ENCODE measurements around the gene FOXM1.
A peak's percentile ranks its signal among the peaks of the same experiment; 100 is the strongest.

FOXM1 gene

DNA sequence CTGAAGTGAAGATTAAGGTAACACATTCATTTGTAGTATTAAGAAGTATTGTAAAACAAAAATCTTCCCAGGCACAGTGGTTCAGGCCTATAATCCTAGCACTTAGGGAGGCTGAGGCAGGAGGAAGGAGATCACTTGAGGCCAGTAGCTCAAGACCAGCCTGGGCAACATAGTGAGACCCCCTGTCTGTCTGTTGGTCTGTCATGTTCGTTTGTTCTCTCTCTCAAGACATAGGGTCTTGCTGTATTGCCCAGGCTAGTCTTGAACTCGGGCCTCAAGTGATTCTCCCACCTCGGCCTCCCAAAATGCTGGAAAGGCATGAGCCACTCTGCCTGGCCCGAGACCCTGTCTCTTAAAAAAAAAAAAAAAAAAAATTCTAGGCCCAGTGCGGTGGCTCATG lies 20.4 kb upstream of the FOXM1 start:
- TF ChIP-seq ZNF8 (CRISPR knock-in tag; IDR thresholded peaks at IDR 0.05) (no peak), ZFP30 (CRISPR knock-in tag; IDR thresholded peaks at IDR 0.05) (no peak), GLIS3 (CRISPR knock-in tag; IDR thresholded peaks at IDR 0.05) (no peak), OSR1 (CRISPR knock-in tag; IDR thresholded peaks at IDR 0.05) (no peak), ARNTL (CRISPR knock-in tag; IDR thresholded peaks at IDR 0.05; ENCODE audit: borderline replicate concordance, low read depth) (no peak), ISL1 (CRISPR knock-in tag; IDR thresholded peaks at IDR 0.05) (no peak), SNAI2 (CRISPR knock-in tag; IDR thresholded peaks at IDR 0.05) (no peak), PPARA (CRISPR knock-in tag; IDR thresholded peaks at IDR 0.05; ENCODE audit: borderline replicate concordance) (no peak)
- TF ChIP-seq, protein P1, sequence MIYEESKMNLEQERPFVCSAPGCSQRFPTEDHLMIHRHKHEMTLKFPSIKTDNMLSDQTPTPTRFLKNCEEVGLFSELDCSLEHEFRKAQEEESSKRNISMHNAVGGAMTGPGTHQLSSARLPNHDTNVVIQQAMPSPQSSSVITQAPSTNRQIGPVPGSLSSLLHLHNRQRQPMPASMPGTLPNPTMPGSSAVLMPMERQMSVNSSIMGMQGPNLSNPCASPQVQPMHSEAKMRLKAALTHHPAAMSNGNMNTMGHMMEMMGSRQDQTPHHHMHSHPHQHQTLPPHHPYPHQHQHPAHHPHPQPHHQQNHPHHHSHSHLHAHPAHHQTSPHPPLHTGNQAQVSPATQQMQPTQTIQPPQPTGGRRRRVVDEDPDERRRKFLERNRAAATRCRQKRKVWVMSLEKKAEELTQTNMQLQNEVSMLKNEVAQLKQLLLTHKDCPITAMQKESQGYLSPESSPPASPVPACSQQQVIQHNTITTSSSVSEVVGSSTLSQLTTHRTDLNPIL (CRISPR knock-in tag; IDR thresholded peaks at IDR 0.05; ENCODE audit: low read depth): no peak
- no peak for ATAC-seq

DNA sequence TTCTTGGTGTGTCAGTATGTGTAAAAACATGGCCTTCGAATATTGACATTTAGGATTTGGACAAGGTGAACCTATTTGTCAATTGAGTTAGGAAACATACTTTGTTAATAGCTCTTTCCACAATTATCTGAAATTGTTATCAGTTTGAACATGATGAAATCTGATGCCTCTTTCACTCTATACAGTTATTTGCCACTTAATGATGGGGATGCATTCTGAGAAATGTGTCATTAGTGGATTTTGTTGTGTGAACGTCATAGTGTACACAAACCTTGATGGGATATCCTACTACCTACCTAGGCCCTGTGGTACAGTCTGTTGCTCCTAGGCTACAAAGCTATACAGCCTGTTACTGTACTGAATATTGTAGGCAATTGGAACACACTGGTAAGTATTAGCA lies 18.5 kb upstream of the FOXM1 start:
- ATAC-seq: no peak
- TF ChIP-seq TOX (CRISPR knock-in tag; IDR thresholded peaks at IDR 0.05; ENCODE audit: borderline replicate concordance) (no peak), CSDC2 (CRISPR knock-in tag; IDR thresholded peaks at IDR 0.05) (no peak), ZFP30 (CRISPR knock-in tag; IDR thresholded peaks at IDR 0.05) (no peak), SNAI2 (CRISPR knock-in tag; IDR thresholded peaks at IDR 0.05) (no peak), RARB (CRISPR knock-in tag; IDR thresholded peaks at IDR 0.05) (no peak), GLIS3 (CRISPR knock-in tag; IDR thresholded peaks at IDR 0.05) (no peak), OSR1 (CRISPR knock-in tag; IDR thresholded peaks at IDR 0.05) (no peak), ZC3H10 (CRISPR knock-in tag; IDR thresholded peaks at IDR 0.05) (no peak), ZNF565 (CRISPR knock-in tag; conservative IDR thresholded peaks at IDR 0.05; ENCODE audit: low read depth) (no peak), TCF4 (CRISPR knock-in tag; IDR thresholded peaks at IDR 0.05; ENCODE audit: borderline replicate concordance) (no peak), ESRRG (CRISPR knock-in tag; IDR thresholded peaks at IDR 0.05) (no peak)
- TF ChIP-seq, protein P2, sequence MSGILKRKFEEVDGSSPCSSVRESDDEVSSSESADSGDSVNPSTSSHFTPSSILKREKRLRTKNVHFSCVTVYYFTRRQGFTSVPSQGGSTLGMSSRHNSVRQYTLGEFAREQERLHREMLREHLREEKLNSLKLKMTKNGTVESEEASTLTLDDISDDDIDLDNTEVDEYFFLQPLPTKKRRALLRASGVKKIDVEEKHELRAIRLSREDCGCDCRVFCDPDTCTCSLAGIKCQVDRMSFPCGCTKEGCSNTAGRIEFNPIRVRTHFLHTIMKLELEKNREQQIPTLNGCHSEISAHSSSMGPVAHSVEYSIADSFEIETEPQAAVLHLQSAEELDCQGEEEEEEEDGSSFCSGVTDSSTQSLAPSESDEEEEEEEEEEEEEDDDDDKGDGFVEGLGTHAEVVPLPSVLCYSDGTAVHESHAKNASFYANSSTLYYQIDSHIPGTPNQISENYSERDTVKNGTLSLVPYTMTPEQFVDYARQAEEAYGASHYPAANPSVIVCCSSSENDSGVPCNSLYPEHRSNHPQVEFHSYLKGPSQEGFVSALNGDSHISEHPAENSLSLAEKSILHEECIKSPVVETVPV (CRISPR knock-in tag; IDR thresholded peaks at IDR 0.05): no peak
- TF ChIP-seq, protein P3, sequence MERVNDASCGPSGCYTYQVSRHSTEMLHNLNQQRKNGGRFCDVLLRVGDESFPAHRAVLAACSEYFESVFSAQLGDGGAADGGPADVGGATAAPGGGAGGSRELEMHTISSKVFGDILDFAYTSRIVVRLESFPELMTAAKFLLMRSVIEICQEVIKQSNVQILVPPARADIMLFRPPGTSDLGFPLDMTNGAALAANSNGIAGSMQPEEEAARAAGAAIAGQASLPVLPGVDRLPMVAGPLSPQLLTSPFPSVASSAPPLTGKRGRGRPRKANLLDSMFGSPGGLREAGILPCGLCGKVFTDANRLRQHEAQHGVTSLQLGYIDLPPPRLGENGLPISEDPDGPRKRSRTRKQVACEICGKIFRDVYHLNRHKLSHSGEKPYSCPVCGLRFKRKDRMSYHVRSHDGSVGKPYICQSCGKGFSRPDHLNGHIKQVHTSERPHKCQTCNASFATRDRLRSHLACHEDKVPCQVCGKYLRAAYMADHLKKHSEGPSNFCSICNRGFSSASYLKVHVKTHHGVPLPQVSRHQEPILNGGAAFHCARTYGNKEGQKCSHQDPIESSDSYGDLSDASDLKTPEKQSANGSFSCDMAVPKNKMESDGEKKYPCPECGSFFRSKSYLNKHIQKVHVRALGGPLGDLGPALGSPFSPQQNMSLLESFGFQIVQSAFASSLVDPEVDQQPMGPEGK (CRISPR knock-in tag; IDR thresholded peaks at IDR 0.05; ENCODE audit: borderline replicate concordance): no peak

DNA sequence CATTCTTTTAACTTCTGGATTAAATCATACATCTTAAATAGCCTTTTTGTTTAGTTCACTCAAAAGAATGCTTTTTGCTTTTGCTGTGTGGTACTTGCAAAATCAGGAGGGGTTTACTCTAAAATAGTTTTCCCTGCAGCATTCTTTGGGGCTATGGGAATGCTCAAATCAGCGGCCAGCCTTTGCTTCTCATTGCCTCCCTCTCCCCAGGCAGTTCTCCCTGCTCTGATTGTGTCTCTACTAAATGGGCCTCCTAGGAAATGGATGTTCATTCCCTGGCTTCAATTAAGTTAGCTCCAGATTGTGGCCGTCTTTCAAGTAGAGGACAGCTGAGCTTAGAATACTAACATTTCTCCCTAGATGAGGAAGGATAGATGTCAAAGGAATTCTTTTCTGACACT lies 18.1 kb upstream of the FOXM1 start:
- no peak for ATAC-seq

DNA sequence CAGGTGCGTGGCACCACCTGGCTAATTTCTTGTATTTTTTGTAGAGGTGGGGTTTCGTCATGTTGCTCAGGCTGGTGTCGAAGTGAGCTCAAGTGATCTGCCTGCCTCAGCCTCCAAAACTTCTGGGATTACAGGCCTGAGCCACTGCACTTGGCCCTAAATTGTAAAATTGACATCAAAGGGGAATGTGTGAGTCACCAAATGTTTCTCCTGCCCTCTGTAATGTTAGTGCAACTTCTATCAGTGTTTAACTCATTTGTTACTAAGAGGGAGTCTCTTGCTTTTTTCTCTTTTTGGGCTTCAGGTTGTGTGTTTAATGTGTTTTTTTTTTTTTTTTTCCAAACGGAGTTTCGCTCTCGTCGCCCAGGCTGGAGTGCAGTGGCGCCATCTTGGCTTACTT lies 16.0 kb upstream of the FOXM1 start:
- TF ChIP-seq ESRRG (CRISPR knock-in tag; IDR thresholded peaks at IDR 0.05) (no peak), ZFP30 (CRISPR knock-in tag; IDR thresholded peaks at IDR 0.05) (peak; percentile 92)

More for the DNA sequence above, 18.1 kb upstream of the FOXM1 start:
- TF ChIP-seq TCF4 (CRISPR knock-in tag; IDR thresholded peaks at IDR 0.05; ENCODE audit: borderline replicate concordance): no peak
- TF ChIP-seq, protein P4, sequence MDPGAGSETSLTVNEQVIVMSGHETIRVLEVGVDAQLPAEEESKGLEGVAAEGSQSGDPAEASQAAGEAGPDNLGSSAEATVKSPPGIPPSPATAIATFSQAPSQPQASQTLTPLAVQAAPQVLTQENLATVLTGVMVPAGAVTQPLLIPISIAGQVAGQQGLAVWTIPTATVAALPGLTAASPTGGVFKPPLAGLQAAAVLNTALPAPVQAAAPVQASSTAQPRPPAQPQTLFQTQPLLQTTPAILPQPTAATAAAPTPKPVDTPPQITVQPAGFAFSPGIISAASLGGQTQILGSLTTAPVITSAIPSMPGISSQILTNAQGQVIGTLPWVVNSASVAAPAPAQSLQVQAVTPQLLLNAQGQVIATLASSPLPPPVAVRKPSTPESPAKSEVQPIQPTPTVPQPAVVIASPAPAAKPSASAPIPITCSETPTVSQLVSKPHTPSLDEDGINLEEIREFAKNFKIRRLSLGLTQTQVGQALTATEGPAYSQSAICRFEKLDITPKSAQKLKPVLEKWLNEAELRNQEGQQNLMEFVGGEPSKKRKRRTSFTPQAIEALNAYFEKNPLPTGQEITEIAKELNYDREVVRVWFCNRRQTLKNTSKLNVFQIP (CRISPR knock-in tag; IDR thresholded peaks at IDR 0.05; ENCODE audit: borderline replicate concordance, low read depth): no peak
- TF ChIP-seq CSDC2 (CRISPR knock-in tag; IDR thresholded peaks at IDR 0.05): no peak
- TF ChIP-seq OSR1 (CRISPR knock-in tag; IDR thresholded peaks at IDR 0.05): no peak
- TF ChIP-seq ESRRG (CRISPR knock-in tag; IDR thresholded peaks at IDR 0.05): no peak
- TF ChIP-seq GLIS3 (CRISPR knock-in tag; IDR thresholded peaks at IDR 0.05): no peak
- no peak for TF ChIP-seq BACH2 (CRISPR knock-in tag; IDR thresholded peaks at IDR 0.05; ENCODE audit: borderline replicate concordance)

DNA sequence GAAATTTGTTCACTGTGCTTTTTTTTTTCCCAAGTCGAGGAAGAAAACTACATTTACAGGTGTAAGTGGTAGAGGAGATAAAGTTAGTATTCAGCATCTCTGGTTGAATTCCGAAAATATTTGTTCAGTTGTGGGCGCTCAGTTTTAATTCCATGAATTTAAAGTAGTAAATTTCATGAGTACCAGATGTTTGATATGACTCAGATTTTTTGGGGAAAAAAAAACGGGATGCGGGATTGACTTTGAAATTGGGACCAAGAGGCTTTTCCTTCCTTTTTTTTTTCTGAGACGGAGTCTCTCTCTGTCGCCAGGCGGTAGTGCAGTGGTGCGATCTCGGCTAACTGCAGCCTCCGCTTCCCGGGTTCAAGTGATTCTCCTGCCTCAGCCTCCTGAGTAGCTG lies 15.3 kb upstream of the FOXM1 start:
- no peak for ATAC-seq
- no peak for TF ChIP-seq PPARA (CRISPR knock-in tag; IDR thresholded peaks at IDR 0.05; ENCODE audit: borderline replicate concordance)
- TF ChIP-seq, protein P2 (CRISPR knock-in tag; IDR thresholded peaks at IDR 0.05): no peak
- no peak for TF ChIP-seq ZNF70 (CRISPR knock-in tag; IDR thresholded peaks at IDR 0.05)
- no peak for TF ChIP-seq ZNF8 (CRISPR knock-in tag; IDR thresholded peaks at IDR 0.05)
- no peak for TF ChIP-seq SNAI2 (CRISPR knock-in tag; IDR thresholded peaks at IDR 0.05)
- no peak for TF ChIP-seq ZNF565 (CRISPR knock-in tag; conservative IDR thresholded peaks at IDR 0.05; ENCODE audit: low read depth)
- TF ChIP-seq, protein P3 (CRISPR knock-in tag; IDR thresholded peaks at IDR 0.05; ENCODE audit: borderline replicate concordance): no peak
- TF ChIP-seq ZFP30 (CRISPR knock-in tag; IDR thresholded peaks at IDR 0.05): no peak
- no peak for TF ChIP-seq ARNTL (CRISPR knock-in tag; IDR thresholded peaks at IDR 0.05; ENCODE audit: borderline replicate concordance, low read depth)
- TF ChIP-seq ZC3H10 (CRISPR knock-in tag; IDR thresholded peaks at IDR 0.05): no peak
- TF ChIP-seq, protein P1 (CRISPR knock-in tag; IDR thresholded peaks at IDR 0.05; ENCODE audit: low read depth): no peak
- TF ChIP-seq CSDC2 (CRISPR knock-in tag; IDR thresholded peaks at IDR 0.05): no peak
- TF ChIP-seq OSR1 (CRISPR knock-in tag; IDR thresholded peaks at IDR 0.05): no peak
- no peak for TF ChIP-seq RARB (CRISPR knock-in tag; IDR thresholded peaks at IDR 0.05)
- no peak for TF ChIP-seq ESRRG (CRISPR knock-in tag; IDR thresholded peaks at IDR 0.05)

More for the DNA sequence above, 16.0 kb upstream of the FOXM1 start:
- ATAC-seq: no peak

Data from SK-N-SH treated with all-trans-retinoic acid at 6 μM for 48 hours (cell line).